Measurements from ENCODE around the gene COL13A1.

GRCh38 chr10:70007116-70007820 is 205.6 kb downstream of the COL13A1 start:
- TF ChIP-seq, protein P1, sequence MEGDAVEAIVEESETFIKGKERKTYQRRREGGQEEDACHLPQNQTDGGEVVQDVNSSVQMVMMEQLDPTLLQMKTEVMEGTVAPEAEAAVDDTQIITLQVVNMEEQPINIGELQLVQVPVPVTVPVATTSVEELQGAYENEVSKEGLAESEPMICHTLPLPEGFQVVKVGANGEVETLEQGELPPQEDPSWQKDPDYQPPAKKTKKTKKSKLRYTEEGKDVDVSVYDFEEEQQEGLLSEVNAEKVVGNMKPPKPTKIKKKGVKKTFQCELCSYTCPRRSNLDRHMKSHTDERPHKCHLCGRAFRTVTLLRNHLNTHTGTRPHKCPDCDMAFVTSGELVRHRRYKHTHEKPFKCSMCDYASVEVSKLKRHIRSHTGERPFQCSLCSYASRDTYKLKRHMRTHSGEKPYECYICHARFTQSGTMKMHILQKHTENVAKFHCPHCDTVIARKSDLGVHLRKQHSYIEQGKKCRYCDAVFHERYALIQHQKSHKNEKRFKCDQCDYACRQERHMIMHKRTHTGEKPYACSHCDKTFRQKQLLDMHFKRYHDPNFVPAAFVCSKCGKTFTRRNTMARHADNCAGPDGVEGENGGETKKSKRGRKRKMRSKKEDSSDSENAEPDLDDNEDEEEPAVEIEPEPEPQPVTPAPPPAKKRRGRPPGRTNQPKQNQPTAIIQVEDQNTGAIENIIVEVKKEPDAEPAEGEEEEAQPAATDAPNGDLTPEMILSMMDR (IDR thresholded peaks at IDR 0.05) = no peak
- TF ChIP-seq POLR2A (IDR thresholded peaks at IDR 0.05) (no peak), POLR2AphosphoS5 (IDR thresholded peaks at IDR 0.05) (no peak)

Measured in breast epithelium (tissue), 3 donors.